Liver (tissue), 3 donors: ENCODE measurements around the gene SPRR2G.

Experiments used
- CTCF ChIP-seq: fragments of 150-350 bp; IDR thresholded peaks from 2 replicates; pipeline ENCODE4 v1.5.1; 2017; ENCODE audit warnings: improper control_type of control experiment, low read depth, low read length; ENCODE audit not compliant: missing input control
- EGR1 ChIP-seq, 2 donors: IDR thresholded peaks; 2 replicates each; pipeline ENCODE4 v1.6.1; 2016 to 2018; ENCODE audit warnings: antibody characterized with exemption in 2 of 2, low read depth in 2 of 2
- GABPA ChIP-seq, 2 donors: IDR thresholded peaks in 1 of 2; conservative IDR thresholded peaks in 1 of 2; 2 replicates each; pipeline ENCODE4 v1.6.1; 2016; ENCODE audit warnings: antibody characterized with exemption in 2 of 2, mild to moderate bottlenecking in 1 of 2, moderate library complexity in 1 of 2
- donor health status: healthy.
- donor health status: healthy.

- TF ChIP-seq CTCF (no peak), GABPA (IDR thresholded peaks at IDR 0.05 in 1 of 2, conservative IDR thresholded peaks at IDR 0.05 in 1 of 2) (no peak), EGR1 (IDR thresholded peaks at IDR 0.05; ENCODE audit: low read depth in 2 of 2) (no peak)
Observed at GRCh38 chr1:153195216-153195615, 44.5 kb upstream of the SPRR2G start.
